HepG2 (cell line): ENCODE data around the gene P2RX1.

Source experiments
- ATF2 ChIP-seq: sonication (generic); formaldehyde crosslinking; IDR thresholded peaks from 2 replicates; pipeline ENCODE4 v1.4.0; 2020; ENCODE audit warnings: missing genetic modification reagents
- CTCF ChIP-seq: sonication (generic); formaldehyde crosslinking; IDR thresholded peaks from 2 replicates; pipeline ENCODE4 v1.5.0; 2020; ENCODE audit warnings: mild to moderate bottlenecking, missing genetic modification reagents, moderate library complexity
- ETV6 ChIP-seq: sonication (generic); formaldehyde crosslinking; conservative IDR thresholded peaks from 2 replicates; pipeline ENCODE4 v1.4.0; 2020; ENCODE audit warnings: missing genetic modification reagents
- ZNF224 ChIP-seq: sonication (generic); formaldehyde crosslinking; IDR thresholded peaks from 2 replicates; pipeline ENCODE4 v1.5.0; 2020; ENCODE audit warnings: mild to moderate bottlenecking, missing genetic modification reagents
- ZNF274 ChIP-seq: sonication (generic); formaldehyde crosslinking; IDR thresholded peaks from 2 replicates; pipeline ENCODE4 v1.5.1; 2020; ENCODE audit warnings: mild to moderate bottlenecking, missing genetic modification reagents

GRCh38 chr17:3896968-3897235 is 19.4 kb downstream of the P2RX1 start:
- no peak for TF ChIP-seq CTCF
- TF ChIP-seq ETV6 (CRISPR knock-in tag), result no peak
- TF ChIP-seq ZNF224 (CRISPR knock-in tag), result no peak
- TF ChIP-seq ATF2, result no peak
- TF ChIP-seq ZNF274 (CRISPR knock-in tag), result no peak
